Measurements from ENCODE around the gene PLS1. TPM values are rescaled to one million over a fixed set of nuclear protein-coding genes. Genes with fewer than 3 reads are reported as not detected.
"Not testable (repeated sequence)": the region's sequence is repeated elsewhere in the genome, so short reads cannot be mapped to it uniquely, and the experiment has no call there.

The PLS1 gene
- polyA plus RNA-seq, 1 of the 3 experiments (the other 2 are of a cell fraction) = 2.9 TPM

DNA sequence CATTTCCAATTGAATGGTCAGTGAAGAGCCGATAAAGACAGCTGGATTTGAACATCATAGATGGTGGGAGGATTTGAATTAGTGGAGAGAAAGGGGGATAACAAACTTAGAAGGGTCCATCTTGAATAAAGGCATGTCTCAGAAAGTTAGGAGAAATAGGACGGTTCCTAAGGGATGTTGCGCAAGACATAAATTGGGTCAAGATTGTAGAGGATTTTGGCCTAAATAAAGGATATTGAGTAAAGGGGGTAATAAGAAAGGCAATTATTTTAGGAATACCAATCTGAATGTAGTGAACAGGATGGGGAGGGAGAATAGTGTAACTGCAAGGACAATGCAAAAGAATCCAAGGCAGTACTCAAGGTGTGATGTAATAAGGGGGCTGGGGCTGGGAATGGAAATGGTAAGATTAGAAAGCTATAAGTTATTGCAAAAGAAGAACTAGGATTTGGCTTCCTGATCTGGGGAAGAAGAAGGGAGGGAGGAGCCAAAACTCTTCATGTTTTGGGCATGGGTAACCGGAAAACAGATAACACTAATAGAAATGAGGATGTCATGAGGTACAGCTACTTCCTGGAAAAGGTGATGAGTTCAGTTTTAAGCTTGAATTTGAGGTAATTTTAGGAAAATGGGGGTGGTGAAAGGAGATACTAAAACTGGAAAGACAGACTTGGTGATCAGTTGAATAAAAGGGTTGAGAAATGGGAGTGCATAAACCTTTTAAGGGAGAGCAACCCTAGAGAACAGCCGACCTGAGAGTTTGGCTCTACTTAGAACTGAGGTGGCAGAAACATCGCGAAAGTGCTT is 110.3 kb downstream of the PLS1 start:
- Histone ChIP-seq H3K4me3 (ENCODE audit: low read depth in 2 of 2, low read length in 1 of 2) (no peak overlapping the region), H2AFZ (ENCODE audit: low read depth) (no peak overlapping the region), H3K9me3 (no peaks in the 10 kb centered on the region), H3K9ac (no peak overlapping the region), H3K27ac (ENCODE audit: low read depth in 2 of 2, low read length in 1 of 2) (no peak overlapping the region), H3K4me2 (no peak overlapping the region), H3K27me3 (ENCODE audit: insufficient read depth) (no peaks in the 10 kb centered on the region), H3F3A (replicated peaks; ENCODE audit: insufficient read depth) (no peaks in the 10 kb centered on the region), H3K9me2 (no peaks in the 10 kb centered on the region), H3K36me3 (replicated peaks in 1 of 2; ENCODE audit: control insufficient read depth in 1 of 2, insufficient read depth in 2 of 2, low read length in 1 of 2) (no peaks in the 10 kb centered on the region), H4K20me1 (ENCODE audit: insufficient read depth) (no peaks in the 10 kb centered on the region), H3K4me1 (ENCODE audit: control insufficient read depth in 1 of 2, insufficient read depth in 2 of 2, low read depth in 1 of 2, low read length in 1 of 2) (no peaks in the 10 kb centered on the region; a peak in 2 of 4 replicates), H3K79me2 (ENCODE audit: insufficient read depth) (no peaks in the 10 kb centered on the region)
- no peak for DNase-seq
- 97% methylated on average over 7 of the region's 7 CpGs for WGBS (ENCODE audit: low lambda C conversion rate)
- ChIA-PET CTCF (interaction anchor here (3.5 kb wide), 1 partner anchor 17 kb away, joined by 12 read pairs; the partner anchor contains the start of gene TRPC1), POLR2A (no interaction called here)
- TF ChIP-seq, protein P1, sequence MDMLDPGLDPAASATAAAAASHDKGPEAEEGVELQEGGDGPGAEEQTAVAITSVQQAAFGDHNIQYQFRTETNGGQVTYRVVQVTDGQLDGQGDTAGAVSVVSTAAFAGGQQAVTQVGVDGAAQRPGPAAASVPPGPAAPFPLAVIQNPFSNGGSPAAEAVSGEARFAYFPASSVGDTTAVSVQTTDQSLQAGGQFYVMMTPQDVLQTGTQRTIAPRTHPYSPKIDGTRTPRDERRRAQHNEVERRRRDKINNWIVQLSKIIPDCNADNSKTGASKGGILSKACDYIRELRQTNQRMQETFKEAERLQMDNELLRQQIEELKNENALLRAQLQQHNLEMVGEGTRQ (IDR thresholded peaks at IDR 0.05; ENCODE audit: borderline replicate concordance, low read depth, low read length) = no peak
- TF ChIP-seq MXI1 (IDR thresholded peaks at IDR 0.05; ENCODE audit: low read depth, low read length) (no peak), FOXJ3 (CRISPR knock-in tag; IDR thresholded peaks at IDR 0.05) (no peak), RXRA (IDR thresholded peaks at IDR 0.05; ENCODE audit: borderline replicate concordance, low read depth) (no peak), JUND (IDR thresholded peaks at IDR 0.05) (no peak), ELF1 (IDR thresholded peaks at IDR 0.05) (no peak), CHD2 (IDR thresholded peaks at IDR 0.05; ENCODE audit: low read length, partially characterized antibody) (no peak), GABPA (IDR thresholded peaks at IDR 0.05; ENCODE audit: low read depth) (no peak), RFX5 (IDR thresholded peaks at IDR 0.05; ENCODE audit: low read length) (no peak), SIN3A (IDR thresholded peaks at IDR 0.05; ENCODE audit: borderline replicate concordance, low read depth, low read length) (no peak), YY1 (IDR thresholded peaks at IDR 0.05; ENCODE audit: low read depth) (no peak), RCOR1 (IDR thresholded peaks at IDR 0.05; ENCODE audit: low read length) (no peak), TAF1 (IDR thresholded peaks at IDR 0.05; ENCODE audit: borderline replicate concordance, low read depth, low read length) (no peak)
- TF ChIP-seq, protein P2, sequence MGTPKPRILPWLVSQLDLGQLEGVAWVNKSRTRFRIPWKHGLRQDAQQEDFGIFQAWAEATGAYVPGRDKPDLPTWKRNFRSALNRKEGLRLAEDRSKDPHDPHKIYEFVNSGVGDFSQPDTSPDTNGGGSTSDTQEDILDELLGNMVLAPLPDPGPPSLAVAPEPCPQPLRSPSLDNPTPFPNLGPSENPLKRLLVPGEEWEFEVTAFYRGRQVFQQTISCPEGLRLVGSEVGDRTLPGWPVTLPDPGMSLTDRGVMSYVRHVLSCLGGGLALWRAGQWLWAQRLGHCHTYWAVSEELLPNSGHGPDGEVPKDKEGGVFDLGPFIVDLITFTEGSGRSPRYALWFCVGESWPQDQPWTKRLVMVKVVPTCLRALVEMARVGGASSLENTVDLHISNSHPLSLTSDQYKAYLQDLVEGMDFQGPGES (IDR thresholded peaks at IDR 0.05; ENCODE audit: low read depth, low read length) = no peak

DNA sequence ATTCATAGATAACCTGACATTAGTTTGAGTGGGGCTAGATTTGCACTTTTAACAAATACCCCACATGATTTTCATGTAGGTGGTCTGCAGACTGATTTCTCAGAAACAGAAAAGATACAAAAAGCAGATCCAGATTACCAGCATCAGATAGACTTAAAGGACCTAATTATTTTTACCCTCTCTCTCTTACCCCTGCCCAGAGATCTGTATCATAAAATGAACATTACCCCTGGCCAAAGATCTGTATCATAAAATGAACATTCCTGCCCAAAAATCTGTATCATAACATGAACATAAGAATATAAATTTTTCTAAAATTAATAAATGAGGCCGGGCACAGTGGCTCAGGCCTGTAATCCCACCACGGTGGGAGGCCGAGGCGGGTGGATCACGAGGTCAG is 113.0 kb downstream of the PLS1 start:
- Histone ChIP-seq H3K4me1 (ENCODE audit: control insufficient read depth in 1 of 2, insufficient read depth in 2 of 2, low read depth in 1 of 2, low read length in 1 of 2) (no peaks in the 10 kb centered on the region; a peak in 2 of 4 replicates), H3F3A (replicated peaks; ENCODE audit: insufficient read depth) (no peaks in the 10 kb centered on the region), H3K9ac (no peak overlapping the region), H3K4me3 (ENCODE audit: low read depth in 2 of 2, low read length in 1 of 2) (no peak overlapping the region), H3K9me2 (no peaks in the 10 kb centered on the region), H4K20me1 (ENCODE audit: insufficient read depth) (no peaks in the 10 kb centered on the region), H2AFZ (ENCODE audit: low read depth) (no peak overlapping the region), H3K4me2 (no peak overlapping the region), H3K9me3 (no peaks in the 10 kb centered on the region), H3K79me2 (ENCODE audit: insufficient read depth) (no peaks in the 10 kb centered on the region), H3K27ac (ENCODE audit: low read depth in 2 of 2, low read length in 1 of 2) (no peak overlapping the region), H3K27me3 (ENCODE audit: insufficient read depth) (no peaks in the 10 kb centered on the region), H3K36me3 (replicated peaks in 1 of 2; ENCODE audit: control insufficient read depth in 1 of 2, insufficient read depth in 2 of 2, low read length in 1 of 2) (no peaks in the 10 kb centered on the region)
- no peak for DNase-seq
- CTCF ChIA-PET = no interaction called here
- 88% methylated on average over 5 of the region's 5 CpGs for WGBS (ENCODE audit: low lambda C conversion rate)
- POLR2A ChIA-PET = no interaction called here
- TF ChIP-seq GATA2 (CRISPR knock-in tag; IDR thresholded peaks at IDR 0.05) (peak; percentile 36), MXI1 (IDR thresholded peaks at IDR 0.05; ENCODE audit: low read depth, low read length) (no peak)

DNA sequence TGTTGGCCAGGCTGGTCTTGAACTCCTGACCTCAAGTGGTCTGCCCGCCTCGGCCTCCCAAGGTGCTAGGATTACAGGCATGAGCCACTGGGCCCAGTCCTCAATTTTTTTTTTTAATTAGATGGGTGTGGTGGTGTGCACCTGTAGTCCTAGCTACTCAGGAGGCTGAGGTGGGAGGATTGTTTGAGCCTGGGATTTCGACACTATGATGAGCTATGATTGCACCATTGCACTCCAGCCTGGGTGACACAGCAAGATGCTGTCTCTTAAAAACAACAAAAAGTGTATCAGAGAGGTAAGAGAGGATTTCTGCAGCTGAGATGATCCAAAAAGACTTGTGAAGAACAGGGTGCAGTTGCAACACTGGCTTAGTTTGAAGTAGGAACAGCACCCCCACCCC is 118.7 kb downstream of the PLS1 start:
- H3K4me3 ChIP-seq (ENCODE audit: low read depth in 2 of 2, low read length in 1 of 2); H3K79me2 ChIP-seq (ENCODE audit: insufficient read depth); H3K4me2 ChIP-seq; DNase-seq; H3K27ac ChIP-seq (ENCODE audit: low read depth in 2 of 2, low read length in 1 of 2); H4K20me1 ChIP-seq (ENCODE audit: insufficient read depth); POLR2A ChIA-PET; H3K36me3 ChIP-seq (replicated peaks in 1 of 2; ENCODE audit: control insufficient read depth in 1 of 2, insufficient read depth in 2 of 2, low read length in 1 of 2); H3K9me2 ChIP-seq; H2AFZ ChIP-seq (ENCODE audit: low read depth); H3K9ac ChIP-seq; CTCF ChIA-PET; H3K9me3 ChIP-seq; H3K4me1 ChIP-seq (ENCODE audit: control insufficient read depth in 1 of 2, insufficient read depth in 2 of 2, low read depth in 1 of 2, low read length in 1 of 2); H3K27me3 ChIP-seq (ENCODE audit: insufficient read depth); H3F3A ChIP-seq (replicated peaks; ENCODE audit: insufficient read depth): not testable (repeated sequence)
- WGBS (ENCODE audit: low lambda C conversion rate) = 97% methylated on average over 3 of the region's 3 CpGs

Data from SK-N-SH (cell line).